Keratinocyte (primary cell): ENCODE measurements around the gene CNIH4. TPM values are rescaled to one million over a fixed set of nuclear protein-coding genes. Genes with fewer than 3 reads are reported as not detected.

Experiments
- DNase-seq: peaks from one replicate; pipeline ENCODE4 v3.0.0-alpha.2; 2011; ENCODE audit warnings: low read depth, missing footprints, low spot score
- FAIRE-seq: peaks from 2 replicates; lab custom pipeline; 2011; peaks lifted over from hg19 to GRCh38; lab: Jason Lieb, UNC
- H2AFZ ChIP-seq: 2 replicates; pipeline ENCODE4 v1.6.0; 2012; ENCODE audit warnings: low read length, control low read depth, inconsistent platforms; ENCODE audit not compliant: control insufficient read depth
- H3K27ac ChIP-seq: 2 replicates; pipeline ENCODE4 v1.5.1; 2011; ENCODE audit warnings: low read length; ENCODE audit not compliant: control insufficient read depth, insufficient read depth
- H3K27me3 ChIP-seq: 3 replicates; pipeline ENCODE4 v1.6.0; 2011; ENCODE audit warnings: low read length; ENCODE audit not compliant: control insufficient read depth, insufficient read depth; ENCODE audit errors: extremely low read depth
- H3K36me3 ChIP-seq, 2 experiments: 2 replicates in 1 of 2; 3 replicates in 1 of 2; pipeline ENCODE4 v1.5.1; 2011; ENCODE audit warnings: low read length in 2 of 2, mild to moderate bottlenecking in 1 of 2; ENCODE audit not compliant: control insufficient read depth in 2 of 2, insufficient read depth in 2 of 2; ENCODE audit errors: extremely low read depth in 1 of 2
- H3K4me1 ChIP-seq: 3 replicates; pipeline ENCODE4 v1.5.1; 2011; ENCODE audit warnings: low read length; ENCODE audit not compliant: control insufficient read depth, insufficient read depth; ENCODE audit errors: extremely low read depth
- H3K4me2 ChIP-seq: 3 replicates; pipeline ENCODE4 v1.6.0; 2011; ENCODE audit warnings: low read depth, low read length; ENCODE audit not compliant: control insufficient read depth, insufficient read depth; ENCODE audit errors: extremely low read depth
- H3K4me3 ChIP-seq, 3 experiments: fragments of 200-600 bp in 1 of 3; sonication (generic) in 1 of 3; 2 replicates in 2 of 3; 3 replicates in 1 of 3; pipeline ENCODE4 v1.5.1; 2011 to 2016; ENCODE audit warnings: low read length in 3 of 3, mild to moderate bottlenecking in 3 of 3, control low read depth in 2 of 3, inconsistent platforms in 1 of 3, low read depth in 1 of 3, mixed read lengths in 1 of 3, mixed run types in 1 of 3, moderate library complexity in 1 of 3; ENCODE audit not compliant: control insufficient read depth in 2 of 3, insufficient read depth in 2 of 3; ENCODE audit errors: extremely low read depth in 1 of 3
- H3K79me2 ChIP-seq: 2 replicates; pipeline ENCODE4 v1.6.0; 2012; ENCODE audit warnings: low read length; ENCODE audit not compliant: control insufficient read depth, insufficient read depth
- H3K9ac ChIP-seq: 3 replicates; pipeline ENCODE4 v1.6.0; 2011; ENCODE audit warnings: low read length; ENCODE audit not compliant: control insufficient read depth, insufficient read depth; ENCODE audit errors: extremely low read depth
- H3K9me1 ChIP-seq: 3 replicates; pipeline ENCODE4 v1.6.0; 2011; ENCODE audit warnings: low read length; ENCODE audit not compliant: control insufficient read depth, insufficient read depth; ENCODE audit errors: extremely low read depth
- H3K9me3 ChIP-seq: 2 replicates; pipeline ENCODE4 v1.5.1; 2012; ENCODE audit warnings: low read depth, low read length; ENCODE audit not compliant: control insufficient read depth
- H4K20me1 ChIP-seq: 3 replicates; pipeline ENCODE4 v1.6.0; 2011; ENCODE audit warnings: low read length; ENCODE audit not compliant: control insufficient read depth, insufficient read depth; ENCODE audit errors: extremely low read depth
- CTCF ChIP-seq, 3 experiments: IDR thresholded peaks in 1 of 3; conservative IDR thresholded peaks in 1 of 3; optimal IDR thresholded peaks in 1 of 3; 2 replicates in 2 of 3; 3 replicates in 1 of 3; pipeline versions ENCODE3 to v1.5.1; 2011; ENCODE audit warnings: low read length in 3 of 3, mild to moderate bottlenecking in 3 of 3, moderate library complexity in 2 of 3, control low read depth in 1 of 3, inconsistent platforms in 1 of 3; ENCODE audit not compliant: insufficient read depth in 2 of 3; ENCODE audit errors: extremely low read depth in 1 of 3
- EZH2 ChIP-seq: IDR thresholded peaks from one replicate; pipeline ENCODE4 v1.6.1; 2012; ENCODE audit warnings: inconsistent platforms, mild to moderate bottlenecking, low read length, moderate library complexity
- dilution Hi-C: fragments of 300-500 bp; cut with MboI; formaldehyde crosslinking; loops from one replicate; pipeline ENCODE4 v1.7.0; 2020; ENCODE audit warnings: low sequenced_read_pairs; ENCODE audit not compliant: extremely low pct_ligation_motif_present
- polyA plus RNA-seq, 5 experiments: library from polyadenylated mRNA; depleted of rRNA in 3 of 5; stranded (reverse) in 3 of 5; stranded (forward) in 1 of 5; unstranded in 1 of 5; fragments of >200 nt; gene quantifications; 1 replicate in 1 of 5; 2 replicates in 3 of 5; 3 replicates in 1 of 5; pipeline versions ENCODE4 v1.2.1 to v1.2.3, GENCODE V29; 2011 to 2012; ENCODE audit warnings: missing spikeins in 2 of 5, low read depth in 1 of 5, low replicate concordance in 1 of 5

CNIH4 gene
- polyA plus RNA-seq, 1 donor (not counting 4 experiments of a cell fraction or from before 2014, with no cell fraction given) = 139 TPM

DNA sequence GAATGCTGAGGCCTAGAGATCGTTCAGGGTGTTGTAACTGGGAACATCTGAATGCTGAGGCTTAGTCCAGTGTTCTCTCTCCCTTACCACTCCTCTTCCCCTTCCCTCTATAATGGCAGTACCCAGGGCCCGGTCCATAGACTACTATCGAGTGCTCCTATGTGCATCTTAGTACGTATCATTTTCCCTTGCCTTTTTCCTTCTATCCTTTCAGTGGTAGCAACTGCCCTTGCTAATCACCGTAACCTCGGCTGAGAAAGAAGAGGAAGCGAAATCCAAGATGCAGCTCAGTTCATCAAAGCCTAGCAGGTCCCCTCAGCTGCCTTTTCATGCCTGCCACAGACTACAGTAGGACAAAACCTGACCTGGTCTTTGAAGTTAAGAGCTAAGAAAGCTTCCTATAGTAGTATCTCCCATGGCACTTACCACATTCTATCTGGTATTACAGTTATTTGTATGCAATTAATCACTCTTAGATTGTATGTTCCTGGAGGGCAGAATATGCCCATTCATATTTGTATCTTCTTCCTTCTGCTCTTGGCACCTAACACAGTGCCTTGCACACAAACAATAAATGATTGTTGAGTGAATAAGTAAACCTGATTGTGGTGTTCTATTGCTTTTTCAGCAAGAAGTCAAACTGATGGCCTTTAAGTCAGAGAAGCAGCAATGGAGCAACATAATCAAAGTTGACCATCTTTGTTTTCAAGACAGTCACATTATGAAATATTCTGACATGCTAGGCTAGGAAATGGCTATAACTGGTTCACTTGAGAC lies 22.4 kb downstream of the CNIH4 start:
- FAIRE-seq (no peak), DNase-seq (no peak)
- Histone ChIP-seq H3K4me3 (no peak overlapping the region), H3K4me1 (no peaks in the 10 kb centered on the region), H3K4me2 (no peak overlapping the region), H3K79me2 (no peaks in the 10 kb centered on the region), H3K36me3 (peaks cover 7 to 8% of the 10 kb centered on the region in 2 experiments), H4K20me1 (no peaks in the 10 kb centered on the region), H3K27ac (no peak overlapping the region), H3K9me1 (no peaks in the 10 kb centered on the region), H3K9ac (no peak overlapping the region), H2AFZ (no peak overlapping the region), H3K9me3 (no peaks in the 10 kb centered on the region), H3K27me3 (no peaks in the 10 kb centered on the region)
- dilution Hi-C loops = no loop called here
- TF ChIP-seq CTCF (optimal IDR thresholded peaks at IDR 0.05 in 1 of 3, IDR thresholded peaks at IDR 0.05 in 1 of 3, conservative IDR thresholded peaks at IDR 0.05 in 1 of 3; ENCODE audit: extremely low read depth in 1 of 3, insufficient read depth in 2 of 3, low read length in 3 of 3) (no peak), EZH2 (no peak)

DNA sequence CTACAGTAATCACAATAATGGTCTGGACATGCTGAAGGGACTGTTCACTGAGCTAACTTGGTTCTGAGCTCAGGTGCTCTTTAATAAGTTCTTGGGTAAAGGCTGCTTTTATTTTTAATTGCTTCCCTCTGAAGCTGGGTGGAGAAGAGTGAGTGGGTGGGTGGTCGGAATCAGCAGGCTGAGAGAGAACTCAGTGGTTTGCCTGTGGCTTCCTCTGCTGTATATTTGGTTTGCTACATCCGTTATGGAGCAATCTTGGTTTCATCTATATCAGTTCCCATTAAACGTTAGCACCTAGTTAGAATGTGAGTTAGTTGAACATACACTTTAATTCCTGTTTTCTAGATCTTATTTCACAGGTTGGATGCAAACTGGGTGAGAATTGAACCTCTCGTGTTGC lies 23.3 kb downstream of the CNIH4 start:
- Histone ChIP-seq H4K20me1 (no peaks in the 10 kb centered on the region), H3K27ac (no peak overlapping the region), H3K27me3 (no peaks in the 10 kb centered on the region), H3K36me3 (peaks cover 2 to 8% of the 10 kb centered on the region in 2 experiments), H3K9ac (no peak overlapping the region), H3K4me3 (no peak overlapping the region), H3K79me2 (no peaks in the 10 kb centered on the region), H3K9me1 (no peaks in the 10 kb centered on the region), H3K9me3 (no peaks in the 10 kb centered on the region), H2AFZ (no peak overlapping the region), H3K4me2 (no peak overlapping the region), H3K4me1 (no peaks in the 10 kb centered on the region)
- dilution Hi-C loops = no loop called here
- no peak for TF ChIP-seq EZH2
- no peak for TF ChIP-seq CTCF (optimal IDR thresholded peaks at IDR 0.05 in 1 of 3, IDR thresholded peaks at IDR 0.05 in 1 of 3, conservative IDR thresholded peaks at IDR 0.05 in 1 of 3; ENCODE audit: extremely low read depth in 1 of 3, insufficient read depth in 2 of 3, low read length in 3 of 3)
- FAIRE-seq (no peak), DNase-seq (no peak)
